SH-SY5Y (cell line): ENCODE results near the gene BPIFA1.

Experiments used
- GATA2 ChIP-seq: IDR thresholded peaks from 2 replicates; pipeline ENCODE4 v1.6.1; 2011; ENCODE audit warnings: mild to moderate bottlenecking, low read depth, low read length
- GATA3 ChIP-seq: IDR thresholded peaks from 2 replicates; pipeline ENCODE4 v1.6.1; 2011; ENCODE audit warnings: low read depth, mild to moderate bottlenecking, low read length, moderate library complexity

BPIFA1 gene

GRCh38 chr20:33235696-33236095 is at the start of gene BPIFA1:
Gene BPIFA1 (plus strand): TSS chr20:33235996. CDS start chr20:33237712, 1,716 bp downstream.
- TF ChIP-seq GATA2, result no peak
- TF ChIP-seq GATA3, result no peak

DNA sequence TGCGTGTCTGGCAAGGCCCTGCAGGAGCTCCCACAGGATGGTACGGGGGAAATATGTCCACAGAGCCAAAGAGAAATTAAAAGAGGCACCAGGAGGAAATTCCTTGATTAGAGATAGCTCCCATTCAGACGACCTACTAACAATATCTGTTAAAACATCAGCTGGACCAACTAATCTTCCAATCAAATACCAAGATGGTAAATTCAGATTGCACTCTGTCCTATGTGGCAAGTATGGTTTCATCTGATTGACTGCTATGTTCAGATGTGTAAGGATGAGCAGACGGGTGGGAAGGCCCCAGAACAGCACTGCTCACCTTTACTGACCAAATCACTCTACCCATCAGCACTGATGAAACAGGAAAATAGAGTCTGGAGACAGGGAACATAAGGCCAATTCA is 48.3 kb upstream of the BPIFA1 start:
- TF ChIP-seq GATA2, result no peak
- no peak for TF ChIP-seq GATA3

GRCh38 chr20:33188421-33188820 is 47.4 kb upstream of the BPIFA1 start:
- no peak for TF ChIP-seq GATA3
- TF ChIP-seq GATA2, result no peak

DNA sequence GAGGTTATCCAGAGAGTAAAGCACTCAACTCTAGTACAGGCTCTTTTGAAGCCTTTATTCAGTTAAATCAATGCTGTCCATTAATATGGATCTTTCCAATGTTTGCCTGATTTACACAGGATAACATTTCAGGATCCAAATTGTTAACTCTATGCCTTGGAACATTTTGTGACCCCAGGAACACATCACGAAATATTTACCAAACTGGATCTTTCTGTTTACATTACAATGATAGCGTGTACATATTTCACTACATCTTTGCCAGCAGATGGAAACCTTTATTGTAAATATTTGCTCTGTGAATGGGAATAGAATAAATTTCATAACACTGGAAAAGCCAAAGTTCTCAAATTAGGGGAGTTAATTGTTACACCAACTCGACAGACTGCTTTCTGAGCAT is 44.3 kb upstream of the BPIFA1 start:
- no peak for TF ChIP-seq GATA3
- no peak for TF ChIP-seq GATA2

- TF ChIP-seq GATA2 (no peak), GATA3 (no peak)
These were observed 43.8 kb upstream of the BPIFA1 start for GRCh38 chr20:33191955-33192354.

GRCh38 chr20:33192912-33193501 is 42.8 kb upstream of the BPIFA1 start:
- TF ChIP-seq GATA2, result no peak
- TF ChIP-seq GATA3, result no peak

- TF ChIP-seq GATA3 (no peak), GATA2 (no peak)
These were observed 36.8 kb upstream of the BPIFA1 start for GRCh38 chr20:33199026-33199425.

DNA sequence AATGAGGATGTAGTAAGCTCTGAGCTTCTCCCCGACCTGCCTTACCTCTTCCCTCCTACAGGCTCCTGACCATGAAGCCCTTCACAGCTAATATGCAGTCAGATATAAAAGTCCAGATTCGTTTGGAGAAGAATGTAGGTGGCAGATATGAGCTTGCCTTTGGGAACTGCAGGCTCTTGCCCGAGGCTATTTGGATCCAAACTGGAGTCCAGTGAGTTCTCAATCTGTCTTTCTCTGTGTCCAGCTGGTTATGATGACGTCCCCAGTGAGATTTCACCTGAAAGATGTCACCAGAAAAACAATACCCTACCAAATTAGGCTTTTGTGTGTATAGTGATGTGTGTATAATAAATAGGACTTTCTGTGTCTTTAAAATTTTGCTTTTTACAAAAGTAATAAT is 33.3 kb upstream of the BPIFA1 start:
- TF ChIP-seq GATA2, result no peak
- TF ChIP-seq GATA3, result no peak

GRCh38 chr20:33203444-33203843 is 32.4 kb upstream of the BPIFA1 start:
- TF ChIP-seq GATA2 (no peak), GATA3 (no peak)

GRCh38 chr20:33209789-33210188 is 26.0 kb upstream of the BPIFA1 start:
- TF ChIP-seq GATA2, result no peak

DNA sequence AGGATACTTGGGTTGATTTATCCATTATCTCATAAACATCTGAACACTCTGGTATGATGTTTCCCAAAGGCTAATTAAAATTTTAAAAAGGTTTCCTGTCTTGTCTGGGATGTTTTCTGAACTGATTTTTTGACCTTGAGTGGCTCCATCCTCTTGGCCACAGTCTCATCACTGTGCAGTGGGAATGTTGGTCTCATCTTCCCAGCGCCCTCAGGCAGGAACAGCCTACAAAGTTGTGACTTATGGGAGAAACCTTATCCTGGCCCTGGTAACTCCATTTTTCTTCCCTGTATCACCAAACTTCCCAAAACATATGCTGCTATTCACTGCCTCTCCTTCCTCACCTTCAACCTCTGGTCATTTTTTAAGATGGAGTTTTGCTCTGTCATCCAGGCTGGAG is 25.4 kb upstream of the BPIFA1 start:
- no peak for TF ChIP-seq GATA2
- TF ChIP-seq GATA3, result no peak

DNA sequence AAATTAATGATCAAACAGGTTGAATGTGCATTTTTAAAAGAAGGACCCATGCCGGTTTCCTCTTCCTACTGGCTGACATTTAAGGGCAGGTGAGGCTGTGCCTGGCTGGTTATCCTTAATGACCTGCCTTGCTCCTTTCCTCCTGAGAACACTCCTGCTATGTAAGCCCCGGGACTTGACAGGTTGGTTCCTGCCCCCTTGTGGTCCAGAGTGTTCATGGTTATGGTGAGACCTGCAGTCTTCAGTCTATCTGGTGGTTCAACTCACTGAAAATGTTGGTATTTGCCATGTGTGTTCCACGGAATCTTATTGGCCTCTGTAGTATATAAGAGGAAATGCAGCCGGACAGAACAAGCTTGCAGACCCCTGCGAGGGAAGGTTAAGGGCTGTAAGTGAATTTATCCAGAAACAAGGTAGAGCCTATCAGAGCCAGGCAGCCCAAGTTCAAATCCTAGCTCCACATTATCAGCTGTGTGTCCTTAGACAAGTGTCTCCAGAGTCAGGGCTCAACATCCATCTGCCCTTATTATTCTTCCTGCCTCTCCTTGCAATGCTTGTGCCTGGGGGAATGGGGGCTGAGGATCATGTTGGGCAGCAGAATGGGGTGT is 23.9 kb upstream of the BPIFA1 start:
- TF ChIP-seq GATA3 (no peak), GATA2 (no peak)

- TF ChIP-seq GATA2 (no peak), GATA3 (no peak)
These were observed 18.7 kb upstream of the BPIFA1 start, which contains the start of gene BPIFA3 for GRCh38 chr20:33217052-33217451. Gene BPIFA3 (plus strand): TSS chr20:33217352. CDS start chr20:33217537, 185 bp downstream.

GRCh38 chr20:33224399-33224798 is 11.4 kb upstream of the BPIFA1 start:
- TF ChIP-seq GATA3, result no peak
- TF ChIP-seq GATA2, result no peak

DNA sequence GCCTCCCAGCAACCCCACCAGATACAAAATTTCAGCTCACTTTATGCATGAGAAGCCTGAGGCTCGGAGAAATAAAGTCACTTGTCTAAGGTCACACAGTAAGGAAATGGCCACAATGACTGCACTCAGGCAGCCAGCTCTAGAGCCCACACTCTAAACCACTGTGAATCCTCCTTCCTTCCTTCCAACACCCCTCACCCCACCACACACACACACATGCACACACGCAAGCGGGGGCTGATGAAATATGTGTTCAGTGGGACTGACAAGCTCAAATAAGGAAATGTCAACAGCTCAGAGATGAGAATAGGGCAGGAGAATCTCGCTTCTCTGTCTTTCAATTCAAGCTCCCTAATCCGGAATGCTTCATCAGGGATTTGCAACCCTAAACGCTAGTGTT is 6.0 kb upstream of the BPIFA1 start:
- TF ChIP-seq GATA2 (no peak), GATA3 (no peak)

DNA sequence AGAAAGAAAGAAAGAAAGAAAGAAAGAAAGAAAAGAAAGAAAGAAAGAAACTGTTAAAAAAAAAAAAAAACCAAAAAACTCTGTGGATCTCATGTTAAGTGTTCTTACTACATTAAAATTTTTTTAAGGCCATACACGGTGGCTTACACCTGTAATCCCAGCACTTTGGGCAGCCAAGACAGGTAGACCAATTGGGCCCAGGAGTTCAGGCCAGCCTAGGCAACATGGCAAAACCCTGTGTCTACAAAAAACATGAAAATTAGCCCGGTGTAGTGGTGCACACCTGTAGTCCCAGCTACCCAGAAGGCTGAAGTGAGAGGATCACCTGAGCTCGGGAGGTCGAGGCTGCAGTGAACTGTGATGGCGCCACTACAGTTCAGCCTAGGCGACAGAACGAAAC is 4.6 kb upstream of the BPIFA1 start:
- TF ChIP-seq GATA2 (no peak), GATA3 (no peak)
